ENCODE measurements around the gene HMCN1.

DNA sequence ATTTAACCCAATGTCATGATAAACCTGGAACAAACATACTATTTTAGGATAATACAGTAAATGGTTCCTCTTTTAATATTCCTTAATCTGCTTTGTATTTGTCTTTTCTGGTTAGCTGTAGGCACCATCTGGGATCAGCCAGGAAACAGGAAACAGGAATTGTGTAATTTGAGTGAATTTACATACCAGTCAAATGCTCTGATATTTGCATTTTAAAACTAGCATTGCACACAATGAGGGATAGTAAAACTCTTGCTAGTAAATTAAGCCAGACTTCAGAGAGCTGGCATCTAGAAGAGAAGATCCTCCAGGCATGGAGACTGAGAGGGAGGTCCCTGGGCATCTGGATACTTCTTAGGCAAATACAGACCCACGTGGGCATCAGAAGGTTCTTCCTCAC is 103.5 kb downstream of the HMCN1 start:
- TF ChIP-seq, protein P1, sequence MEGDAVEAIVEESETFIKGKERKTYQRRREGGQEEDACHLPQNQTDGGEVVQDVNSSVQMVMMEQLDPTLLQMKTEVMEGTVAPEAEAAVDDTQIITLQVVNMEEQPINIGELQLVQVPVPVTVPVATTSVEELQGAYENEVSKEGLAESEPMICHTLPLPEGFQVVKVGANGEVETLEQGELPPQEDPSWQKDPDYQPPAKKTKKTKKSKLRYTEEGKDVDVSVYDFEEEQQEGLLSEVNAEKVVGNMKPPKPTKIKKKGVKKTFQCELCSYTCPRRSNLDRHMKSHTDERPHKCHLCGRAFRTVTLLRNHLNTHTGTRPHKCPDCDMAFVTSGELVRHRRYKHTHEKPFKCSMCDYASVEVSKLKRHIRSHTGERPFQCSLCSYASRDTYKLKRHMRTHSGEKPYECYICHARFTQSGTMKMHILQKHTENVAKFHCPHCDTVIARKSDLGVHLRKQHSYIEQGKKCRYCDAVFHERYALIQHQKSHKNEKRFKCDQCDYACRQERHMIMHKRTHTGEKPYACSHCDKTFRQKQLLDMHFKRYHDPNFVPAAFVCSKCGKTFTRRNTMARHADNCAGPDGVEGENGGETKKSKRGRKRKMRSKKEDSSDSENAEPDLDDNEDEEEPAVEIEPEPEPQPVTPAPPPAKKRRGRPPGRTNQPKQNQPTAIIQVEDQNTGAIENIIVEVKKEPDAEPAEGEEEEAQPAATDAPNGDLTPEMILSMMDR (IDR thresholded peaks at IDR 0.05; ENCODE audit: low read length), result no peak
- no peak for TF ChIP-seq EZH2 (optimal IDR thresholded peaks at IDR 0.05; ENCODE audit: low read depth, low read length)
- no peak for TF ChIP-seq EZH2phosphoT487 (IDR thresholded peaks at IDR 0.05; ENCODE audit: low read length)
